Measurements from ENCODE around the gene NIT1. TPM values are rescaled to one million over a fixed set of nuclear protein-coding genes. Genes with fewer than 3 reads are reported as not detected.

Gene NIT1
- total and polyA plus RNA-seq, 2 of the 13 experiments (the other 11 are each of a cell fraction or from before 2014, with no cell fraction given): 22.7 to 31.0 TPM

DNA sequence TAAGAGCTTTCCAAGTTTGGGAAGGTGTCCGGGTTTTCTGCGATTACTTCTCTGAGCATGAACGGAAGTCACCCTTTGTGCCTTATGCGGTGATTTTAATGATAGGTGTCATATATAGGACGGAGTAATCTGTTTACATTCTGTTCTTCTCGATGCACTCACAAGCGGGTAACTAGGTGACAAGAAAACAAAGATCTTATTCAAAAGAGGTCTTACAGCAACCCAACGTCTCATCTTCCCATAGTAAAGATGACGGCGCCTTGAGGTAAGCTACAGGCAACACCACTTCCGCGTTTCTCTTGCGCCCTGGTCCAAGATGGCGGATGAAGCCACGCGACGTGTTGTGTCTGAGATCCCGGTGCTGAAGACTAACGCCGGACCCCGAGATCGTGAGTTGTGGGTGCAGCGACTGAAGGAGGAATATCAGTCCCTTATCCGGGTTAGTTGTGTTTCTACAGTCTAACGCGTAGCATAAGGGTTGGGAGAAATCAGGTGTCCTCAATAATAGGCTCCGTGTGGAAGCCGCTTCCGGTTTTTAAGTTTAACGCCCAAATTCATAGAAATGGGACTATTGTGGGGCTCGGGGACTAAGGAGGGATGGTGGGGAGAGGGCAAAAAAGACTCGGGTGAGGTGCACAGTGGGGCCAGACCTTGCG is 35.9 kb downstream of the NIT1 start, which contains the start of gene UFC1 (continued):
- TF ChIP-seq MBNL3 (CRISPR knock-in tag; conservative IDR thresholded peaks at IDR 0.05): no peak
- no peak for TF ChIP-seq ARHGAP35 (CRISPR knock-in tag; IDR thresholded peaks at IDR 0.05; ENCODE audit: borderline replicate concordance)
- TF ChIP-seq, protein P1, sequence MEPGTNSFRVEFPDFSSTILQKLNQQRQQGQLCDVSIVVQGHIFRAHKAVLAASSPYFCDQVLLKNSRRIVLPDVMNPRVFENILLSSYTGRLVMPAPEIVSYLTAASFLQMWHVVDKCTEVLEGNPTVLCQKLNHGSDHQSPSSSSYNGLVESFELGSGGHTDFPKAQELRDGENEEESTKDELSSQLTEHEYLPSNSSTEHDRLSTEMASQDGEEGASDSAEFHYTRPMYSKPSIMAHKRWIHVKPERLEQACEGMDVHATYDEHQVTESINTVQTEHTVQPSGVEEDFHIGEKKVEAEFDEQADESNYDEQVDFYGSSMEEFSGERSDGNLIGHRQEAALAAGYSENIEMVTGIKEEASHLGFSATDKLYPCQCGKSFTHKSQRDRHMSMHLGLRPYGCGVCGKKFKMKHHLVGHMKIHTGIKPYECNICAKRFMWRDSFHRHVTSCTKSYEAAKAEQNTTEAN (CRISPR knock-in tag; conservative IDR thresholded peaks at IDR 0.05): peak; percentile 19; the same call in 1 of the 2 replicates
- TF ChIP-seq ZNF816 (CRISPR knock-in tag; IDR thresholded peaks at IDR 0.05; ENCODE audit: borderline replicate concordance): no peak
- TF ChIP-seq ZFP1 (CRISPR knock-in tag; IDR thresholded peaks at IDR 0.05): no peak
- no peak for TF ChIP-seq ZIK1 (CRISPR knock-in tag; IDR thresholded peaks at IDR 0.05; ENCODE audit: borderline replicate concordance, low read depth)
- TF ChIP-seq ZNF788 (CRISPR knock-in tag; IDR thresholded peaks at IDR 0.05; ENCODE audit: borderline replicate concordance): 0 out of 2 replicates have a peak, but pooled peaks have one; percentile 57
- no peak for TF ChIP-seq SMAD1 (CRISPR knock-in tag; IDR thresholded peaks at IDR 0.05; ENCODE audit: borderline replicate concordance, low read depth)
- peak; percentile 18; the same call in 1 of the 2 replicates for TF ChIP-seq NFYC (CRISPR knock-in tag; IDR thresholded peaks at IDR 0.05)
- TF ChIP-seq ZSCAN31 (CRISPR knock-in tag; IDR thresholded peaks at IDR 0.05; ENCODE audit: low read depth): no peak; the same call in 1 of the 2 replicates
- no peak for TF ChIP-seq ZFX (CRISPR knock-in tag; IDR thresholded peaks at IDR 0.05; ENCODE audit: low read depth)
- TF ChIP-seq ZNF552 (CRISPR knock-in tag; IDR thresholded peaks at IDR 0.05; ENCODE audit: borderline replicate concordance): no peak
- TF ChIP-seq, protein P2, sequence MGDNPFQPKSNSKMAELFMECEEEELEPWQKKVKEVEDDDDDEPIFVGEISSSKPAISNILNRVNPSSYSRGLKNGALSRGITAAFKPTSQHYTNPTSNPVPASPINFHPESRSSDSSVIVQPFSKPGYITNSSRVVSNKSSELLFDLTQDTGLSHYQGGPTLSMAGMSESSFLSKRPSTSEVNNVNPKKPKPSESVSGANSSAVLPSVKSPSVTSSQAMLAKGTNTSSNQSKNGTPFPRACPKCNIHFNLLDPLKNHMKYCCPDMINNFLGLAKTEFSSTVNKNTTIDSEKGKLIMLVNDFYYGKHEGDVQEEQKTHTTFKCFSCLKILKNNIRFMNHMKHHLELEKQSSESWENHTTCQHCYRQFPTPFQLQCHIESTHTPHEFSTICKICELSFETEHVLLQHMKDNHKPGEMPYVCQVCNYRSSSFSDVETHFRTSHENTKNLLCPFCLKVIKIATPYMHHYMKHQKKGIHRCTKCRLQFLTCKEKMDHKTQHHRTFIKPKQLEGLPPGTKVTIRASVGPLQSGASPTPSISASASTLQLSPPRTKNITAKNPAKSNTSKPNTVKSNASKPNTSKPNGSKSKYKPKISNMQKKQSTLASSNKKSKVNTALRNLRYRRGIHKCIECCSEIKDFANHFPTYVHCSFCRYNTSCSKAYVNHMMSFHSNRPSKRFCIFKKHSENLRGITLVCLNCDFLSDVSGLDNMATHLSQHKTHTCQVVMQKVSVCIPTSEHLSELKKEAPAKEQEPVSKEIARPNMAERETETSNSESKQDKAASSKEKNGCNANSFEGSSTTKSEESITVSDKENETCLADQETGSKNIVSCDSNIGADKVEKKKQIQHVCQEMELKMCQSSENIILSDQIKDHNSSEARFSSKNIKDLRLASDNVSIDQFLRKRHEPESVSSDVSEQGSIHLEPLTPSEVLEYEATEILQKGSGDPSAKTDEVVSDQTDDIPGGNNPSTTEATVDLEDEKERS (CRISPR knock-in tag; IDR thresholded peaks at IDR 0.05): 0 out of 2 replicates have a peak, but pooled peaks have one; percentile 47
- 0 out of 2 replicates have a peak, but pooled peaks have one; percentile 12 for TF ChIP-seq MNT (IDR thresholded peaks at IDR 0.05)
- TF ChIP-seq IRX3 (CRISPR knock-in tag; IDR thresholded peaks at IDR 0.05; ENCODE audit: borderline replicate concordance, low read depth): no peak
- peak; percentile 68; the same call in 1 of the 2 replicates for TF ChIP-seq ZNF558 (CRISPR knock-in tag; IDR thresholded peaks at IDR 0.05; ENCODE audit: borderline replicate concordance)
- 0 out of 2 replicates have a peak, but pooled peaks have one; percentile 43 for TF ChIP-seq ZFP36L1 (CRISPR knock-in tag; IDR thresholded peaks at IDR 0.05)
- no peak for TF ChIP-seq ZBTB14 (CRISPR knock-in tag; IDR thresholded peaks at IDR 0.05)
- TF ChIP-seq, protein P3, sequence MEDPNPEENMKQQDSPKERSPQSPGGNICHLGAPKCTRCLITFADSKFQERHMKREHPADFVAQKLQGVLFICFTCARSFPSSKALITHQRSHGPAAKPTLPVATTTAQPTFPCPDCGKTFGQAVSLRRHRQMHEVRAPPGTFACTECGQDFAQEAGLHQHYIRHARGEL (CRISPR knock-in tag; IDR thresholded peaks at IDR 0.05): no peak
- peak; percentile 72; the same call in 1 of the 2 replicates for TF ChIP-seq KLF12 (CRISPR knock-in tag; IDR thresholded peaks at IDR 0.05; ENCODE audit: borderline replicate concordance)
